Measurements from ENCODE around the gene ZNF571. TPM values are rescaled to one million over a fixed set of nuclear protein-coding genes. Genes with fewer than 3 reads are reported as not detected.

The ZNF571 gene
- 3.0 and 13.6 TPM in 2 replicates for total RNA-seq (2014; rRNA removed; shearing (Covaris generic); ENCODE audit: low replicate concordance)

DNA sequence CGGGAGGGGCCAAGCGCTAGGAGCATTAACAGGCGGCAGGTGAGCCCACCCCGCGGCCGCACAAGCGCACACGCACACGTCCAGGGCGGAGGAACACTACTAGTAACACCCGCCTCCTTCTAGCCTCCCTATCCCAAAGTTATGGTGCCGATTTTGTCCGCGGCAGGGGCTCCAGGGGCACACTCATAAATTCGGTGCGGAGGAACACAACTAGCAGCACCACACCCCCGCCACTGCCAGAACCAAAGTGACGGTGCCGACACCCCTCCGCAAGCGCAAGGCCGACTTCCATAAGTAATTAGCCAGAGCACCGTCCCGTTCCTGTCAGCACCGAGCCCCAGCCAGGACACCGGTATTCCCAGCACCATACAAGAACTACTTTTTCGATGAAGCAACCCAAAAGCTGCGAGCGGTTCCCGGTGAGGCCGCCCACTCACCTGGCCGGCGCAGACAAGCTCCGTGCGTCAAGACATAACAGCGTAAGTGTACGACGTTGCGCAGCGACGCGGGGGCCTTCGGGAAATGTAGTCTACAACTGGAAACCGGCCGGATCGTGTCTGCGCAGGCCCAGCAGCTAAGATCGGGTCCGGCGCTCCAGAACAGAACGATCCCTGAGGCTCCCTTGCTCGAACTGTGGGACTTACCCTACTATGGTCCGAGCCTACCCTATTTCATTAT, at the start of gene ZNF571, which contains the start of gene ZNF540:
TSS of gene ZNF571 (minus strand) at position 489 of the 678 bp plus-strand sequence. CDS start 8,116 bp downstream, outside the sequence.
TSS of gene ZNF540 (plus strand) at position 573 of the 678 bp plus-strand sequence. CDS start 3,572 bp downstream, outside the sequence.
- peak within 1 kb of the TSS; percentile 75 for H3K4me3 ChIP-seq
- H3K27me3 ChIP-seq, result no peaks in the 10 kb centered on the region
- H3K9me3 ChIP-seq, result peaks cover 13% of the 10 kb centered on the region
- H3K36me3 ChIP-seq, result no peaks in the 10 kb centered on the region; the same call in 1 of the 2 replicates
- DNase-seq, result peak; percentile 93

DNA sequence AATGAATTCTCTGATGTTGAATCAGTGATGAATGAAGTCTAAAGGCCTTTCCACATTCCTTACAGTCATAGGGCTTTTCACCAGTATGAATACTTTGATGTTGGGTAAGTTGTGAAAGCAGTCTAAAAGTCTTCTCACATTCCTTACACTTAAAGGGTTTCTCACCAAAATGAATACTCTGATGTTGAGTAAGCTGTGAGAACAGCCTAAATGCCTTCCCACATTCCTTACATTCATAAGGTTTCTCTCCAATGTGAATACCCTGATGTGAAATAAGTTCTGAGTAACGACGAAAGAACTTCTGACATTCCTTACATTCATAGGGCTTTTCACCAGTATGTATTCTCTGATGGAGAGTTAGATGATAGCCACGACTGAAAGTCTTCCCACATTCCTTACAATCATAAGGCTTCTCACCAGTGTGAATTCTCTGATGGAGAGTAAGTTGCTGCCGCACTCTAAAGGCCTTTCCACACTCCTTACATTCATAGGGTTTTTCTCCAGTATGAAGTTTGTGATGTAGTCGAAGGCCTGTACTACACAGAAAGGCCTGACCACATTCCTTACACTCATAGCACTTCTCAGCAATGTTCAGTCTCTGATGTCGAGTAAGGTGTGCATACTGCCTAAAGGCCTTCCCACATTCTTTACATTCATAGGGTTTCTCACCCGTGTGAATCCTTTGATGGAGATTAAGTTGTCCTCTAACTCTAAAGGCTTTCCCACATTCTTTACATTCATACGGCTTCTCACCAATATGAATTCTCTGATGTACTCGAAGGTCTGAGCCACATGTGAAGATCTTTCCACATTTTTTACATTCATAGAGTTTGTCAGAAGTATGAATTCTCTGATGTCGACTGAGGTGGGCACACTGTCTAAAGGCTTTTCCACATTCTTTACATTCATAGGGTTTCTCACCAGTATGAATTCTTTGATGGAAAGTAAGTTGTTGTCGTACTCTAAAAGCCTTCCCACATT, 40.8 kb upstream of the ZNF571 start:
- no peak overlapping the region for H3K4me3 ChIP-seq
- peaks cover 58% of the 10 kb centered on the region for H3K36me3 ChIP-seq
- H3K9me3 ChIP-seq, result peaks cover 63% of the 10 kb centered on the region
- DNase-seq, result no peak
- no peaks in the 10 kb centered on the region for H3K27me3 ChIP-seq

DNA sequence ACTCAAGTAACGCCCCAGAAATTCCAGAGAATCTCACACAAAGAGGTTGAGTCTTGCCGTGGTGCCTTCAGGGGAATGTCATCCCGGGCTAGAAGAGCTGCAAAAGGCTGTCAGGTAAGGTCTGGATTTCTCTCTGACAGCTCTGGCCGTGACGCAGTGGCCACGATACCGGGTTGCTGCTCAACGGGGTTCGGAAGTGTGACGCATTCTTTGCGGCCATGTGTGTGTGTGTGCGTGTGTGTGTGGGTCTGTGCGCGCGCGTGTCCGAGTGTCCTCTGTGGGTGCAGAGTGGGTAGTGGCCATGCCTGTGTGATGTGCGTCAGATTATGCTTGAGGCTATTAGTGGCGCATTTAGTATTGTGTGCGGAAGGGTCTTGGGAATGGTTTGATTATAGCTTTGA, 390 bp upstream of the ZNF571 start:
- H3K27me3 ChIP-seq, result no peaks in the 10 kb centered on the region
- H3K36me3 ChIP-seq, result no peaks in the 10 kb centered on the region; the same call in 1 of the 2 replicates
- DNase-seq, result peak; percentile 52
- peaks cover 12% of the 10 kb centered on the region for H3K9me3 ChIP-seq
- H3K4me3 ChIP-seq, result peak overlapping the region; percentile 75

DNA sequence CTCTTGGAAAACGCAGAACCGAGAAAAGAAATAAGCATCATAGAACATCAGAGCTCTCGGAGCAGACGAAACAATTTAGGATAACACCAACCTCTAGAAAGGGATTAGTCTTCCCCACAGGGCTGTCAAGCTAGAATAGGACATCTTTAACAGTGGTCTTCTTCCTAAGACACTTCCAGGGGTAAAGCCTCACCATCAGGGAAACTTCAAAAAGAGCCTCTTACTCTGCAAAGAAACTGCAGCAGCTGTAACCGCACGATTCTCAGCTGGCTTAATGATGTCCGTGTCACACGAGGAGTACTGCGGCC, 642 bp downstream of the ZNF571 start:
- Histone ChIP-seq H3K27me3 (no peaks in the 10 kb centered on the region), H3K4me3 (peak overlapping the region; percentile 75), H3K36me3 (no peaks in the 10 kb centered on the region; the same call in 1 of the 2 replicates), H3K9me3 (peaks cover 17% of the 10 kb centered on the region)
- no peak for DNase-seq

DNA sequence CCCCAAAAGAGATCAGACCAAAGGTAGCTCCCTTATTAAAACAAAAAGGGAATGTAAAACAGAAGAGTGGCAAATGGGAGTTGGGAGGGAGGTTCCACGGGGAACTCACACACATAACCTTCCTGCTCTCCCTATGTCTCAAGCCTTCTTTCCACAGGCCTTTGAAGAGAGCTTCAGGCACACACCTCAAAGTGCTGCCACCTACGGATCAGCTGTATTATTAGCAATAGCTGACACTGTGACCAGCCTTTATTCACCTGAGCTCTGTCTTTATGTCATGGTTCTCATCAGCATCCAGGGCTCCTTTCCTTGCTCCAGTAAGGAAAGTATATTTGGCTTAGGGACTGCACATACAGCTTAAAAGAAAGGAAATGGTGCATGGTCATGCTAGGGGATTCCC, 11.3 kb downstream of the ZNF571 start:
- Histone ChIP-seq H3K27me3 (no peaks in the 10 kb centered on the region), H3K9me3 (peaks cover 36% of the 10 kb centered on the region), H3K4me3 (no peak overlapping the region), H3K36me3 (peaks cover 17% of the 10 kb centered on the region)
- DNase-seq, result no peak

DNA sequence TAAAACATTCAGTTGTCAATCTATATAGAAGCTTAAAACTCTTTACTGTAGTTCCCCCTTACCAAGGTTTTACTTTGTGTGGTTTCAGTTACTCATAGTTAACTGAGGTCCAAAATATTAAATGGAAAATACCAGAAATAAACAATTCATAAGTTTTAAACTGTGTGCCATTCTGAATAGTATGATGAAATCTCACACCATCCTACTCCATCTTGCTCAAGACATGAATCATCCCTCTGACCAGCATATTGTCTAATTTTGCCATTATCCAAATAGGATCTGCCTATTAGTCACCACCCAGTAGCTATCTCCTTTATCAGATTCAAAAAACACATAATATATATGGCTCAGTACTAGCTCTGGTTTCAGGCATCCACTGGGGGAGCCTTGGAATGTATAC, 22.4 kb downstream of the ZNF571 start:
- H3K4me3 ChIP-seq, result no peak overlapping the region
- no peaks in the 10 kb centered on the region; the same call in 1 of the 2 replicates for H3K36me3 ChIP-seq
- H3K9me3 ChIP-seq, result peaks cover 44% of the 10 kb centered on the region
- DNase-seq, result no peak
- no peaks in the 10 kb centered on the region for H3K27me3 ChIP-seq

DNA sequence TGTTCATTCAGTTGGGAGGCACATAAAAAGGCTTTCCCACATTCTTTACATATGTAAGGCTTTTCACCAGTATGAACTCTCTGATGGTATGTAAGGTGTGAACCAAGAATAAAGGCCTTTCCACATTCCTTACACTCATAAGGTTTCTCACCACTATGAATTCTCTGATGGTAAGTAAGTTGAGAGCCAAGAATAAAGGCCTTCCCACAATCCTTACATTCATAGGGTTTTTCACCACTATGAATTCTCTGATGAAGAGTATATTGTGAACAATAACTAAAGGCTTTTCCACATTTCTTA, 29.3 kb downstream of the ZNF571 start:
- Histone ChIP-seq H3K27me3 (no peaks in the 10 kb centered on the region), H3K9me3 (peaks cover 70% of the 10 kb centered on the region), H3K36me3 (peaks cover 9% of the 10 kb centered on the region; the same call in 1 of the 2 replicates), H3K4me3 (no peak overlapping the region)
- no peak for DNase-seq

DNA sequence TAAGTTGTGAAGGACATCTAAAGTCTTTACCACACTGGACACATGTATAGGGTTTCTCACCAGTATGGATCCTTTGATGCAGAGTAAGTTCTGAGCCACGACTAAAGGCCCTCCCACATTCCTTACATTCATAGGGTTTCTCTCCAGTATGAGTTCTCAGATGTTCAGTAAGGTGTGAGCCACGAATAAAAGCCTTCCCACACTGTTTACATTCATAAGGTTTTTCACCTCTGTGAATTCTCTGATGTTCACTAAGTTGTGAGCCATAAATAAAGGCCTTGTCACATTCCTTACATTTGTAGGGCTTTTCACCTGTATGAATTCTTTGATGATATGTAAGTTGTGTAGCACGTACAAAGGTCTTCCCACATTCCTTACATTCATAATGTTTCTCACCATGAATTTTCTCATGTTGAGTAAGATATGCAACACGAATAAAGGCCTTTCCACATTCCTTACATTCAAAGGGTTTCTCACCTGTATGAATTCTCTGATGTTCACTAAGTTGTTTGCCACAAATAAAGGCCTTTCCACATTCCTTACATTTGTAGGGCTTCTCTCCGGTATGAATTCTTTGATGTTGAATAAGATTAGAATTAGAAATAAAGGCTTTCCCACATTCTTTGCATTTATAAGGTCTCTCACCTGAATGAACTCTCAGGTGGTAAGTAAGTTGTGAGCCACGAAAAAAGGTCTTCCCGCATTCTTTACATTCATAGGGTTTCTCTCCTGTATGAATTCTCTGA, 29.8 kb downstream of the ZNF571 start:
- H3K27me3 ChIP-seq, result no peaks in the 10 kb centered on the region
- peaks cover 9% of the 10 kb centered on the region; the same call in 1 of the 2 replicates for H3K36me3 ChIP-seq
- no peak for DNase-seq
- H3K4me3 ChIP-seq, result no peak overlapping the region
- peaks cover 69% of the 10 kb centered on the region for H3K9me3 ChIP-seq

DNA sequence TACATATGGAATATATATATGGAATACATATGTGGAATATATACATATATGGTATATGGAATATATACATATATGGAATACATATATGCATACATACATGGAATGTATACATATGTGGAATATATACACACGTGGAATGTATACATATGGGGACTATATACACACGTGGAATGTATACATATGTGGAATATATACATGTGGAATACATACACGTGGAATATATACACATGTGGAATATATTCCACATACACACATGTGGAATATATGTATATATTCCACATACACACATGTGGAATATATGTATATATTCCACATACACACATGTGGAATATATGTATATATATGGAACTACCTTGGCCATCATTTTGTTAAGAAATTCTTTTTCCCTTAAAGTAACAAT, 31.1 kb downstream of the ZNF571 start:
- Histone ChIP-seq H3K36me3 (peaks cover 9% of the 10 kb centered on the region; the same call in 1 of the 2 replicates), H3K27me3 (no peaks in the 10 kb centered on the region), H3K4me3 (no peak overlapping the region), H3K9me3 (peaks cover 70% of the 10 kb centered on the region)
- DNase-seq, result no peak

DNA sequence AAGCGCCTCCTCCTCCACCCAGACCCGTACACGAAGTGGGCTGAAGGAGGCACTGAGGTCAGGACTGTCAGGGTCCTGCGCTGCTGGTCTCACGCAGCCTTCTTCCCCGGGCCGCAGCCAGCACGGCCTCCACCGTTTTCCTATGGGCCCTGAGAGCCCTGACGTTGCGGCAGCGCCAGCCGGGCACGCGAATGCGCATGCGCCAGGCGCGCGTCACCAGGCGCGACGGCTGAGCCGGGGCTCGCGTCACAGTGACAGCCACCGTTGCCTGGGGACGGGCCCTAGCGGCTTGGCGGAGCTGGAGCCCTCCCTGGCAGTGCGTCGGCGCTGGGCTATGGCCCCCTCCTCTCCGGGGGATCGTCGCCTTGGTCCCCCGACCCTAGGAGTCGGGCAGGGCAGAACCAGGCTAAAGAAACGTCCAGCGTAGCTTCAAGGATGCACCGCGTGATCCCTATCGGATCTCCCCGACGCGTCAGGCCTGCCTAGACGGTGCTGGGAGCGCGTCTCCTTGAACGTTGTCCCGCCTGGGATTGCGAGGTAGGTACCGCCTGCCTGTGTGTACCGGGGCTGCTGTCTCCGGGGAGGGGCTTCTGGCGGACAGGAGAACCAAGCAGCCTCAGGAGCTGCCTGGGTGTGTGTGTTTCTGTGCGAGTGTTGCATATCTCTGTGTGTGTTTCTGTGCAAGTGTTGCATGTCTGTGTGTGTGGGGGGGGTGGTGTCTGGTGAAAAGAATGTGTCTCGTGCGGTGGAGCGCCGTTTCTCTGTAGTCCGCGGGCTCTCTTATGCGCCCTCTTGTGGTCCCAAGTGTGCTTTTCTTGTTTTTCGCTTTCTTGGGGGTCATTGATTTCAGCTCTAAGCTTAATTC, 43.2 kb downstream of the ZNF571 start:
- DNase-seq, result no peak
- no peaks in the 10 kb centered on the region for H3K36me3 ChIP-seq
- H3K27me3 ChIP-seq, result no peaks in the 10 kb centered on the region
- H3K4me3 ChIP-seq, result no peak overlapping the region
- peaks cover 28% of the 10 kb centered on the region for H3K9me3 ChIP-seq

DNA sequence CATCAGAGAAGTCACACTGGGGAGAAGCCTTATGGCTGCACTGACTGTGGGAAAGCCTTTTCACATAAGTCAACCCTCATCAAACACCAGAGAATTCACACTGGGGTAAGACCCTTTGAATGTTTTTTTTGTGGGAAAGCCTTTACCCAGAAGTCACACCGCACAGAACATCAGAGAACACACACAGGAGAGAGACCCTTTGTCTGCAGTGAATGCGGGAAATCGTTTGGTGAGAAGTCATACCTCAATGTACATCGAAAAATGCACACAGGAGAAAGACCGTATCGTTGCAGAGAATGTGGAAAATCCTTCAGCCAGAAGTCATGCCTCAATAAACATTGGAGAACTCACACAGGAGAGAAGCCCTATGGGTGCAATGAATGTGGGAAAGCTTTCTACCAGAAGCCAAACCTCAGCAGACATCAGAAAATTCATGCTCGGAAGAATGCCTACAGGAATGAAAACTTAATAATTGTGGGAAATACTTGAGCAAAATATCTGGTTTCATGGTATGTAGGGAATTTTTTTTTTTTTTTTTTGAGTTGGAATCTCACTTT, 57.1 kb downstream of the ZNF571 start:
- DNase-seq, result no peak
- peaks cover 14% of the 10 kb centered on the region for H3K9me3 ChIP-seq
- no peaks in the 10 kb centered on the region for H3K36me3 ChIP-seq
- H3K27me3 ChIP-seq, result no peaks in the 10 kb centered on the region
- H3K4me3 ChIP-seq, result no peak overlapping the region

DNA sequence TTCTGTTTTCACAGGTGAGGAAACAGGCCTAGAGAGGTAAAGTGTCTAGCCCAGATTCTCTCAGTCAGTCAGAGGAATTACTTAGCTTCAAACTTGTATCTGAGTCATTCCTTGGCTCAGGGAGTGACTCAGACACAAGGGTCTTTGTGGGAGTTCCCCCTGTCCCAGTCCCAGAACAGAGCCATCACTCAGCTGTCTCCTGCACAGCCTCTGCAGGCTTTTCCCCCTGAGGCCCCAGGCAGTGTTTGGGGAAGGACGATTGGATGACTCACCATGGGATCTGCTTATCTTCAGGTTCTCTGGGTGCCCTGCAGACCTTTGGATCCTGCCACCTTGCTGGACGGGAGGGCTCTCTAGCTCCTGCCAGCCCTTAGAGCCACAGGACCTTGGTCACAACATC, 74.7 kb downstream of the ZNF571 start:
- DNase-seq, result no peak
- Histone ChIP-seq H3K27me3 (no peaks in the 10 kb centered on the region), H3K4me3 (no peak overlapping the region), H3K9me3 (no peaks in the 10 kb centered on the region; the same call in none of the 2 replicates), H3K36me3 (no peaks in the 10 kb centered on the region)
